Smooth muscle cell (in vitro differentiated cells): ENCODE results near the gene SLC39A3. TPM values are rescaled to one million over a fixed set of nuclear protein-coding genes. Genes with fewer than 3 reads are reported as not detected.
"Not testable (repeated sequence)": the region's sequence is repeated elsewhere in the genome, so short reads cannot be mapped to it uniquely, and the experiment has no call there.

ENCODE experiments used
- DNase-seq: peaks from one replicate; lab custom pipeline; 2025; ENCODE audit not compliant: unreplicated experiment; lab: John Stamatoyannopoulos, UW
- H2AFZ ChIP-seq: fragments of 200-600 bp; sonication (generic); 2 replicates; pipeline ENCODE4 v1.6.0; 2016; ENCODE audit warnings: antibody characterized with exemption, low read depth, mild to moderate bottlenecking
- H3F3A ChIP-seq: fragments of 200-600 bp; sonication (generic); 2 replicates; pipeline ENCODE4 v1.6.0; 2017; ENCODE audit warnings: antibody characterized with exemption, low read depth
- H3K27ac ChIP-seq: fragments of 200-600 bp; sonication (generic); 2 replicates; pipeline ENCODE4 v1.5.1; 2016; ENCODE audit warnings: low read depth, mild to moderate bottlenecking
- H3K27me3 ChIP-seq: fragments of 200-600 bp; sonication (generic); 2 replicates; pipeline ENCODE4 v1.6.1; 2016; ENCODE audit warnings: low read depth, mild to moderate bottlenecking
- H3K36me3 ChIP-seq: fragments of 200-600 bp; sonication (generic); 2 replicates; pipeline ENCODE4 v1.5.1; 2016; ENCODE audit warnings: low read depth
- H3K4me1 ChIP-seq: fragments of 200-600 bp; sonication (generic); 2 replicates; pipeline ENCODE4 v1.5.1; 2016; ENCODE audit warnings: low read depth
- H3K4me2 ChIP-seq: fragments of 200-600 bp; sonication (generic); 2 replicates; pipeline ENCODE4 v1.6.0; 2016; ENCODE audit warnings: mild to moderate bottlenecking
- H3K4me3 ChIP-seq: fragments of 200-600 bp; sonication (generic); 2 replicates; pipeline ENCODE4 v1.5.1; 2016; ENCODE audit warnings: mild to moderate bottlenecking
- H3K79me2 ChIP-seq: fragments of 200-600 bp; sonication (generic); 2 replicates; pipeline ENCODE4 v1.6.0; 2016; ENCODE audit warnings: low read depth, mild to moderate bottlenecking
- H3K9ac ChIP-seq: fragments of 200-600 bp; sonication (generic); 2 replicates; pipeline ENCODE4 v1.6.0; 2016; ENCODE audit warnings: low read depth
- H3K9me3 ChIP-seq: fragments of 200-600 bp; sonication (generic); replicated peaks from 2 replicates; pipeline ENCODE4 v1.5.1; 2016; ENCODE audit warnings: low read depth
- H4K20me1 ChIP-seq: fragments of 200-600 bp; sonication (generic); 2 replicates; pipeline ENCODE4 v1.6.0; 2016; ENCODE audit warnings: low read depth
- WGBS: methylation state at CpG from one replicate; pipeline ENCODE4 v1.1.7; 2016; ENCODE audit warnings: low lambda C conversion rate; 5-methylcytosine and 5-hydroxymethylcytosine counted together
- polyA plus RNA-seq: library from polyadenylated mRNA; unstranded; fragments of >200 nt; fragmentation: Nextera tagmentation; extraction: Ambion mirVana; gene quantifications from 2 replicates; pipeline ENCODE4 v1.2.1, GENCODE V29; 2016
- total RNA-seq: library from RNA; depleted of rRNA; stranded (reverse); fragments of >200 nt; gene quantifications from 2 replicates; pipeline ENCODE4 v1.2.3, GENCODE V29; 2014
- TF ChIP-seq, protein P1 (sequence below): fragments of 200-600 bp; sonication (generic); IDR thresholded peaks from 2 replicates; pipeline ENCODE4 v1.5.1; 2017; ENCODE audit warnings: borderline replicate concordance, mild to moderate bottlenecking, antibody characterized with exemption; ENCODE audit not compliant: insufficient read depth, poor library complexity, severe bottlenecking

SLC39A3 gene
- total and polyA plus RNA-seq, 2 experiments from 2014 or later, result 24.2 to 46.1 TPM

- DNase-seq, result no peak
- WGBS, result 95% methylated on average over 12 of the region's 19 CpGs
These were observed 23.6 kb downstream of the SLC39A3 start for GRCh38 chr19:2716275-2716650.

GRCh38 chr19:2715470-2716274 lies 24.1 kb downstream of the SLC39A3 start:
- H3K9me3 ChIP-seq, result peaks cover 4% of the 10 kb centered on the region
- no peak overlapping the region for H3K27ac ChIP-seq
- no peak for DNase-seq
- no peak overlapping the region for H2AFZ ChIP-seq
- TF ChIP-seq, protein P1, sequence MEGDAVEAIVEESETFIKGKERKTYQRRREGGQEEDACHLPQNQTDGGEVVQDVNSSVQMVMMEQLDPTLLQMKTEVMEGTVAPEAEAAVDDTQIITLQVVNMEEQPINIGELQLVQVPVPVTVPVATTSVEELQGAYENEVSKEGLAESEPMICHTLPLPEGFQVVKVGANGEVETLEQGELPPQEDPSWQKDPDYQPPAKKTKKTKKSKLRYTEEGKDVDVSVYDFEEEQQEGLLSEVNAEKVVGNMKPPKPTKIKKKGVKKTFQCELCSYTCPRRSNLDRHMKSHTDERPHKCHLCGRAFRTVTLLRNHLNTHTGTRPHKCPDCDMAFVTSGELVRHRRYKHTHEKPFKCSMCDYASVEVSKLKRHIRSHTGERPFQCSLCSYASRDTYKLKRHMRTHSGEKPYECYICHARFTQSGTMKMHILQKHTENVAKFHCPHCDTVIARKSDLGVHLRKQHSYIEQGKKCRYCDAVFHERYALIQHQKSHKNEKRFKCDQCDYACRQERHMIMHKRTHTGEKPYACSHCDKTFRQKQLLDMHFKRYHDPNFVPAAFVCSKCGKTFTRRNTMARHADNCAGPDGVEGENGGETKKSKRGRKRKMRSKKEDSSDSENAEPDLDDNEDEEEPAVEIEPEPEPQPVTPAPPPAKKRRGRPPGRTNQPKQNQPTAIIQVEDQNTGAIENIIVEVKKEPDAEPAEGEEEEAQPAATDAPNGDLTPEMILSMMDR, result no peak
- no peak overlapping the region for H3K4me2 ChIP-seq
- H4K20me1 ChIP-seq, result no peaks in the 10 kb centered on the region
- peaks cover 4% of the 10 kb centered on the region for H3K4me1 ChIP-seq
- 94% methylated on average over 12 of the region's 12 CpGs for WGBS
- no peaks in the 10 kb centered on the region for H3K27me3 ChIP-seq
- H3K36me3 ChIP-seq, result no peaks in the 10 kb centered on the region
- H3K79me2 ChIP-seq, result no peaks in the 10 kb centered on the region
- no peak overlapping the region for H3K4me3 ChIP-seq
- no peak overlapping the region for H3K9ac ChIP-seq
- no peaks in the 10 kb centered on the region for H3F3A ChIP-seq

More at GRCh38 chr19:2716275-2716650, 23.6 kb downstream of the SLC39A3 start:
- H3K9ac ChIP-seq, result no peak overlapping the region
- H2AFZ ChIP-seq, result no peak overlapping the region
- no peak overlapping the region for H3K4me2 ChIP-seq
- peaks cover 4% of the 10 kb centered on the region for H3K4me1 ChIP-seq
- peaks cover 4% of the 10 kb centered on the region for H3K9me3 ChIP-seq
- TF ChIP-seq, protein P1, result no peak
- no peaks in the 10 kb centered on the region for H3K36me3 ChIP-seq
- no peaks in the 10 kb centered on the region for H3K27me3 ChIP-seq
- no peaks in the 10 kb centered on the region for H3K79me2 ChIP-seq
- no peak overlapping the region for H3K27ac ChIP-seq
- H3K4me3 ChIP-seq, result no peak overlapping the region
- H4K20me1 ChIP-seq, result no peaks in the 10 kb centered on the region
- no peaks in the 10 kb centered on the region for H3F3A ChIP-seq

DNA sequence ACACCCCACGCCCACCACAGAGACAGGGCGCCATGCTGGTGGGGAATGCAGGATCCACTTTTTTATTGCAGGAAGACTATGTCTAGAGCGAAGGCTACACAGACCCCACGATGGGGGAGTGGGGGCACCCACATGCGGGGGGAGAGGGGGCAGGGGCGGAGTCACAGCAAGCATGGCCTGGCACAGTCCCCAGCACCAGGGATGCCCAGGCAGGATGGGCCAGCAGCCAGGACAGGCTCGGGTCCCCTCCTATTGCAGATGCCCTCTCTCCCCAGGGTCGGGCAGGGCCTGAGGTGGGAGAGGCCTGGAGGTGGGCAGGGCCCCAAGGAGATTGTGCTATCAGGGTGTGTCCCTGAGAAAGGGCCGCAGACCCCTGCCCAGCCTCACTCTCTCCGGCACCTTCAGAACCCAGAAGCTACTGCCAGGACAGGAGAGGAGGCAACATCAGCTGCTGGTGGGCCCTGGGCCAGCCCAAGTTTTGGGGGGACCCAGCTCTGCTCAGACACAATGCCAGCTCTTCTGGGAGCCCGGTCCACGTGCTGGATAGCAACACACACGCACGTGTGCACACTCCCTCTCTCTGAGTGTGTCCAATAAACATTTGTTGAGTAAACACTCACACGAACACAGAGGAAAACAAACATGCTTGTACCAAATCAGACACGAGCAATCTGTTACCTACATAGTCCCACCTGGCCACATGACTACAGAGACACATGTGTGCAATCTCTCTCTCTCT lies 25.1 kb downstream of the SLC39A3 start:
- TF ChIP-seq, protein P1, result no peak
- Histone ChIP-seq H3K36me3 (no peaks in the 10 kb centered on the region), H3K4me1 (no peaks in the 10 kb centered on the region), H3K27ac (no peak overlapping the region), H3K9me3 (peaks cover 4% of the 10 kb centered on the region), H3K4me3 (no peak overlapping the region), H3K9ac (no peak overlapping the region), H3K4me2 (no peak overlapping the region), H3F3A (no peaks in the 10 kb centered on the region), H3K27me3 (no peaks in the 10 kb centered on the region), H3K79me2 (no peaks in the 10 kb centered on the region), H4K20me1 (no peaks in the 10 kb centered on the region), H2AFZ (no peak overlapping the region)
- no peak for DNase-seq
- 91% methylated on average over 15 of the region's 16 CpGs for WGBS

DNA sequence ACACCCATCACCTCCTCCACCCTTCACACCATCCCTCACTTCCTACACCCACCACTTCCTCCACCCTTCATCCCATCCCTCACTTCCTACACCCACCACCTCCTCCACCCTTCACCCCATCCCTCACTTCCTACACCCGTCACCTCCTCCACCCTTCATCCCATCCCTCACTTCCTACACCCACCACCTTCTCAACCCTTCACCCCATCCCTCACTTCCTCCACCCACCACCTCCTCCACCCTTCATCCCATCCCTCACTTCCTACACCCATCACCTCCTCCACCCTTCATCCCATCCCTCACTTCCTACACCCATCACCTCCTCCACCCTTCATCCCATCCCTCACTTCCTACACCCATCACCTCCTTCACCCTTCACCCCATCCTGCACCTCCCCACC lies 25.7 kb downstream of the SLC39A3 start:
- no CpG with 5 or more reads among the region's 1 CpG for WGBS

GRCh38 chr19:2713170-2713569 lies 26.6 kb downstream of the SLC39A3 start:
- WGBS, result 100% methylated on average over 1 of the region's 3 CpGs

More for the DNA sequence above, 25.7 kb downstream of the SLC39A3 start:
- not testable (repeated sequence) for H3K4me2 ChIP-seq, DNase-seq, H3K36me3 ChIP-seq, H3K79me2 ChIP-seq, H3K4me3 ChIP-seq, H4K20me1 ChIP-seq, H3F3A ChIP-seq, H2AFZ ChIP-seq, H3K9ac ChIP-seq, H3K4me1 ChIP-seq, H3K27me3 ChIP-seq, H3K27ac ChIP-seq, H3K9me3 ChIP-seq

More at GRCh38 chr19:2713170-2713569, 26.6 kb downstream of the SLC39A3 start:
- not testable (repeated sequence) for H3K4me2 ChIP-seq, H3K36me3 ChIP-seq, H3F3A ChIP-seq, H3K27ac ChIP-seq, H3K9ac ChIP-seq, H3K4me3 ChIP-seq, H3K9me3 ChIP-seq, DNase-seq, H3K27me3 ChIP-seq, H4K20me1 ChIP-seq, H2AFZ ChIP-seq, H3K4me1 ChIP-seq, H3K79me2 ChIP-seq
